ENCODE data around the gene TEX29. TPM values are rescaled to one million over a fixed set of nuclear protein-coding genes. Genes with fewer than 3 reads are reported as not detected.
A peak's percentile ranks its signal among the peaks of the same experiment; 100 is the strongest.

TEX29 gene
- under 1 TPM in 7 of 10 donors, not detected in 3; 0.27 to 0.58 (median 0.34) TPM for polyA plus RNA-seq (ENCODE audit: insufficient read length in 10 of 10)
- long read RNA-seq, donor 1 = 0 reads
- long read RNA-seq, donor 2 = 0 reads
- long read RNA-seq, donor 3 = 0 reads
- long read RNA-seq, donor 4 = 0 reads
- long read RNA-seq, donor 5 = 0 reads
- long read RNA-seq, donor 6 = 0 reads
- long read RNA-seq, donor 7 = 0 reads
- long read RNA-seq, donor 8 = 0 reads
- long read RNA-seq, donor 9 = 0 reads

DNA sequence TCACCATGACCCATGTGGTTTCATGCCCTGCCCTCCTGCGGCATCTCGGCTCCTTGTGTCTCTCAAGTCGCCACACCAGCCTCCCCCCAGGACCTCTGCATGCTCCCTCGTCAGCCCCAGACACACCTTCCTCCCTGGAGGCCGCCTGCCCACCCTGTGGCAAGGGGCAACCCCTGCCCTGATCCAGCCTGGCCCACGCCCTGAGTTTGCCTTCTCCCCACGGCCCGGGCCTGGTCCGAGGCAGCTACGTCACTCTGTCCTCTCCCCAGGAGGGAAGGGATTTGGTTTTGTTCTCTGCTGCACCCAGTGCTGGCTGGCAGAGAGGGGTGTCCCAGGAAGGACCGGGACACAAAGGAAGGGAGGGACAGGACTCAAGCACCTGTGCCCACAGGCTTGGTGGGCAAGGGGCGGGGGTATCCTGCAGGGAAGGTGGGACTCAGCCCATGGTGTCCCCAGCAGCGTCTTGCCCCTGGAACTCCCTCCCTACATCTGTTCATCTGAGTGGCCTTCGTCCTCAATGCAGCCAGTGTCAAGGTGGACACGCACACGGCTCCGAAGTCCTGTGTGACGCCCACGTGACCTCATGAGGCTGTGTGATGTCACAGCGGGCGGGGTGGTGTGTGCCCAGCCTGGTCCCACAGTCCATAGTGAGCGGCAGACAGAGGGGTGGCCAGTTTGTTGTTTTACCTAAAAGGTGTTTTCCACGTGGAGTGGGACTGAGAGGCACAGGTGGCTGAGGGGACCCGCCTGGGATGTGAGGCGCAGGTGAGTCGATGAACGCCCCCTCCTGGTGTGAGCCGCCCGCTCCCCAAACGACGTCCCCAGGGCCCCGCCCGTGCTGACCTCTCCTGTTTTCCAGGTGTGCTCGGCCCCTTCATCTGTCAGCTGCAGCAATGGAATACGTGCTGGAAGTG is at the start of gene TEX29:
TEX29 (plus strand) TSS at position 645 of the 914 bp plus-strand sequence; CDS start at position 894, 249 bp downstream.
- no peak for DNase-seq

DNA sequence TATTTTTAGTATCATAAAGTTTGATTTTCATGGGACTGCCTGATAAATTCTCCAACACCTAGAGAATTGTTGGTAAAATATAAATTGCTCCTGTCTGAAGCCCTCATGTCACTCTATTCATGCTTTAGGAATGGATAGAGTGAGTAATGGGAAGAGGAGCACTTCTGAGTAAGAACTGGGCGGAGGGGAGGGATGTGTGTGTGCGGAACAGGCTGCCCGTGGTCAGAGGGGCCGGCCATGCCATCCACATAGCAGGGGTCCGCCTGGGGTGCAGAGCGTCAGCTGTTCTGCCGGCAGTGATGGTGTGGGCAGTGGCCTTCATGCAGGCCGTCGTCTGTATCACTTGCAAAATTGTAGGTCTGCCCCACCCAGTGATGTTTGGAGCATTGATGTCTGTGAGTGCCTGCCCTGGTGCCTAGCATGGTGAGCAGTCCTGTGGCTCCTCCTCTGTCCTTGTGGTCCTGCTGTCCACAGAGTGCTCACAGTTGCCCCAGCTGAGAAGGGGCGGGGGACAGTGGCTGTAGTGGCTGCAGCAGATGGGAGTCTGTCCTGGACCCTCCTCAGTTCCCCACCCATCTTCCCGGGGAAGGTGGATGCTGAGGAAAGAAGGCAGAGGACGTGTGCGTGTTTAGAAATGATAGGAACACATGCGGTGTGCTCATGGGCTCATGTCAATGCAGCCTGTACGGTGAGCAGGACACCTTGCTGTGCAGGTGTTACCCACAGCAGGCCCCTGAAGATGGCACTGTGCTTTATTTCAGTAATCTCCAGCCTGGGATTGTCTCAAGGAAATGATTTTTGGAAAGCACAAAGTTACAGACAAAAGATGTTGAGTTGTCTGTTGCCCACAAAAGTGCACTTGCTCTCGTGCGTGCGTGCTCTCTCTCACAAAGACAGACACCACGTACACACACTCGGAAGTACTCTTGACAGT is 49.4 kb upstream of the TEX29 start:
- no peak for DNase-seq

DNA sequence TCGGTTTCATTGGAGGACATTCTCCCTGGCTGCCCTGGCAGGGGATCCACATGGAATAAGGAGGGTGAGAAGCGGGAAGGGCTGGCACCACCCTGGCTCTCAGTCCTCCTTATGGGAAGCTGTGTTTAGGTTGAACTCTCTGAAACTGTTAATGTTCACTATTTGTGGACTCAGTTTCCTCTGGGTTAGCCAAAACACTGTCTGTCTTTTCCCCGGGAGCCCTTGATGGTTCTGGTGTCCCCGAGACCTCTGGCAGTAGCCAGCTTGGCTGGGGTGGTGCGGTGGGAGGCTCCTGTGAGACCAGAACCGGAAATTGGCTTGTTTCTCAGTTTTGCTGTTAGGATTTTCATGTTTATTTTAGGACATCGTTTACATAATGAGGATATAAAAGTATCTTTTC is 48.3 kb upstream of the TEX29 start:
- no peak for DNase-seq

DNA sequence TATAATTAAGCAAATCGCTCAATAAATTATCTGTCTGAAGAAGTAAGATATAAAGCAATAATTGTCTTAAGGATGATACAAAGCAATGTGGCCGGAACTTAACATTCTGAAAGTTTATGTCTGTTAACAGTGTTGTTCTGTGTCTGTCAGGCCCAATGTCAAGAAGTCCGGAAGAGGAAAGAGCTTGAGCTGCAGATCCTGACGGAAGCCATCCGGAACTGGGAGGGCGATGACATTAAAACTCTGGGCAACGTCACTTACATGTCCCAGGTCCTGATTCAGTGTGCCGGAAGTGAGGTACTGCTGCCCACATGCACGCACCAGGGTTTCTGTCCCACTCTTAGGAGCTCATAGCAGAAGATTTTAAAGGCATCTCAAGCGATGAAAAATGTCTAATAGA is 45.1 kb upstream of the TEX29 start:
- DNase-seq = no peak

DNA sequence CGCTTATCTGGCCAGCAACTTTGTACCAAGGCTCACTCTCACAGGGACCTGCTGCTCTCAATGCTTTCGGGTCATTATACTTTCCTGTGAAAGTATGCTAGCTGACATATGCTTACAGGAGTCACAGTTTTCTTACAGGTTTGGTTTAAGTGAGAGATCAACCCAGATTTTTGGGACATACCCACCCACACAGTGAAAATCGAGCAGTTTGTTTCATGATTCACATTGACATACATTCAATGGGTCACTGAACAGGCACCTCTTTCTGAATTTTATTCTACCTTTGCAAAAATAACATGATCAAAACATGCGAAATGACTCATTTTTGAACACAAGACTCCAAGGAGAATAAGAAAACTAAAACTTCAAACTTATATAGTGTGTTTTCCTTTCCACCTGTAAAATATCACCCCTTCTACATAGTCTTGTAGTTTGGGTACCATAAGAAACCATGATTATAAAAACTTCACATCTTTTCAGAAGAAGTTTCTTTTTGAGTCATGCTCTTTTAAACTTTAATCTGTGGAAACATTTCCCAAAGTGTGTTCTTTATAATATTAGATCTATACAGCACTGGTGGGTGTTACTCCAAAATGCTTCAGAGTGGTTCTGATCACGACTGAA is 44.3 kb upstream of the TEX29 start:
- DNase-seq = no peak

DNA sequence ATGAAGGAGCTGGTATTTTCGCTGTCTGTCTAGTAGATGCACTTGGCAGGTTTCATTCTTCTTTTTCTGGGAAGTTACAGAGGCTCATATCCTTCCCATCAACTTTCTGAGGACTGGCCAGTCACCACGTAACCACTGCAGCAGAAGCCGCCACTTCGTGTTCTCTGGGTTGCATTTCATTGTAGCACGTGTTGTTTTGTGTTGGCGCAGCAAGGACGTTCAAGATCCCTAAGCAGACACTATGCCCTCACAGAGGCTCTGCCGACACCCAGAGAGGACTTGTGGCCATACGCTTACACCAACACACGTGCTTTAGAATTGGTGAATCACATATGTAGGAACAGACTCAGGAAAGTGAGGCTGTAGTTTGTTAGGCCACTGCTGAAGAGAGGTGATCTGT is 42.2 kb upstream of the TEX29 start:
- peak in 1 of 3 donors; percentile 18 for DNase-seq

DNA sequence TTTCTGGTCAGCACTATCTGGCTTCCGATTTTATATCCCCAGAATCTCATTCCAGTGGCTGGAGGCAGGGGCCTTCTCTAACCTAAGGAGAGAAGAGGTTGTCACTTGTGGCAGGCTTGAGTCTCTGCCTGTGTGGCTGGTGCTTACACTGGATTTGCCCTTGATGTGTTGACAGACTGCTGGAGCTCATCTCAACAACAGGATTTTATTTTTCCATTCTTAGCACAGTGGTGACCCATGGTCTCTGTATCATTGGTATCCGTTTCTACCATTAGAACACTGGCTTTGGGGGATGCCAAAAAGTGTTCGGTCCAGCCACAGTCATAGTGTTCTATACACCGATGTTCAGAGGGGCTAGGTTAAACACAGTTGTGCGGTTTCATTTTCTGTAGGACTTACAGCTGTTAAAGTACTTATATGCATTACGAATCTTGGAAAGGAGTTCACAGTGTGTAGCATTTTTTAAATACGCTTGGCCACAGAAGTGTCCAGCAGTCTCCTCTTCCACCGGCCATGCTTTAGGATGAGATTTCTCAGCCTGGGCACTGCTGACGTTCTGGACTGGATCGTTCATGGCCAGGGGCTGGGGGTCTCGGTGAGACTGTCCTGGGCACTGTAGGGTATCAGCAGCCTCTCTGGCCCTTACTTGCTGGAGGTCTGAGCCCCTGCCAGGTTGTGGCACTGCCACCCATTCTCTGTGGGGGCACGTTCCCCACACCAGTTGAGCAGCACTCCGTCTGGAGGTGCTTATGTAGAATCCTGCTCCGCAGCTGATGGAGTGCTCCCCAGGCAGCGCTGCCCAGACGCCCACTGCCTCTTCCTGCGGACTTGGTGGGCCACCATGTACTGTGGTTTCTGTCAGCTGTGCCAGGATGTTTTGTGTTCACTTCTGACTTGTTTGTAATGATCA is 41.4 kb upstream of the TEX29 start:
- peak in 1 of 3 donors; percentile 61 for DNase-seq

DNA sequence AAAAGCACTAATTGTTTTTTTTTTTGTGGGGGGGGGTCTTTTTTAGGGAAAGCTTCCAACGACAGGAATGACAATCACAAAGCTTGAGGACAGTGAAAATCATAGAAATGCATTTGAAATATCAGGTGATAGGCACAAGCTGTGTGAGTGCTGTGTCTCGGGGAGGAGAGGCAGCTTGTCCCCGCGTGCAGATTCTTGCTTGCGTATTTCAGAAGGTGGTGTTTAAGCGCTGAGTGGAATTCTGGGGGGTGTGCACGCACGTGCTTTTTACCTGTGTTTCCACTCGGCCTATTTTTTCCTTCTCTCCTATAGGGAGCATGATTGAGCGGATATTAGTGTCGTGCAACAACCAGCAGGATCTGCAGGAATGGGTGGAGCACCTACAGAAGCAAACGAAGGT is 40.2 kb upstream of the TEX29 start:
- DNase-seq = no peak

DNA sequence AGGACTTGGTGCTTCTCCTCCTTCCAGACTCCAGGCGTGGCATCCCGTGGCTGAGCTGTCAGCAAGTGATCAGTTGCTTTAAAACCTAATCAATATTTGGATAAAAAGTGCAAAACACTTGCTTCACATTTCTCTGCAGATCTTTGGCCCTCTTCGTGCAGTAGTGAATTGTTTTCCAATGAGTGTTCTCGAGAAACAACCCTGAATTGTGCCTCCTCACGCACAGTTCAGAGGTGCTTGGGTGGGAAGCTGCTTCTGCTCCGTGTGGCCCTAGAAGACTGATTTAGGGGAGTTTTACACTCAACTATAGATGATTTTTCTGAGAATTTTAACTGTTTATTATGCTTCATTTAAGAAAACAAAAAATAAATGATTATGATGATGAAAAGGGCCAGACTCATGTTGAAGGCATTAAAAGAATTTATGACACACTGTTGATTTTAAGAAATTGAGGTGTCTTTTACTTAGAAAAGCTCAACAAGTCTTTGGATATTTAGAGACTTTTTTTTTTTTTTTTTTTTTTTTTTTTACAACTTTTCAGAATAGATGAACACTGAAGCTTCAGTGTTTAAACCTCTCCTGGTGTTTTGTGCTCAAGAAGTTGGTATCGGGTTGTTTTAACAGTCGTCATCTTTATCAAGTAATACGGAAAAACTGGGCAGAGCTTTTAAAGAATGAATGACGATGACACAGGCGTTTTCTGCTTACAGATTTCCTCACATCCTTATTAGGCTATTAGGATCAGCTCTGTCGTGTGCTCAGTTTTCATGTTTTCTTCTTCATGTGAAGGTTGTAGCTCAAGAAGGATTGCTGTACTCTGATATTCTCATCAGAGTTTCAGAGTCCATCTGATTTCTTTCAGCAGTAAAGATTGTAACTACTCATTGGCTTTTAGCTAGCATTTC is 39.5 kb upstream of the TEX29 start:
- DNase-seq = no peak

DNA sequence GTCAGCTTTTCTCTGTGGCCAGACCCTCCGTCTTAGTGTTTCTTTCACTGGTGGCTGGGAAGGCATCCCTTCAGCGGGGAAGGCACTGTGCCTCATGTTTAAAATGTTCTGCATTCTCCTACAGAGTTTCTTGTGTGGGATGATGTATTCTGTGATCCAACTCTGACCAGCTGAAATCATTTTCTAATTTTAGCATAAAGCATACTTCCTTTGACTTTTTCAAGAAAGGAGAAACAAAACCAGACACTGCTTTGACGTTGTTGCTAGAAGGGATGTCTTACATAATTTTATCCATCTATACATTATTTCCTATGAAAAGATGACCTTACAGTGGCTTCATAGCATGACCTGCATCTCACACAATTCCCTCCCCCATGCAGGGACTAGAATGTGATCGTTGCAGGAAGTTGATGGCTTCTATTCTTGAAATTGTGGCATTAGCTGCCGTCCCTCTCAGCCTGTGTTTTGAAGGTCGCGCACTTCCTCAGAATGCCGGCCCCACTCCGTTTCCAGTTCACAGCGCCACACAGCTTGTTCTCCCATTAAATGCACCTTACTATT is 38.6 kb upstream of the TEX29 start:
- peak in 2 of 3 donors; percentile 33 to 67 for DNase-seq

DNA sequence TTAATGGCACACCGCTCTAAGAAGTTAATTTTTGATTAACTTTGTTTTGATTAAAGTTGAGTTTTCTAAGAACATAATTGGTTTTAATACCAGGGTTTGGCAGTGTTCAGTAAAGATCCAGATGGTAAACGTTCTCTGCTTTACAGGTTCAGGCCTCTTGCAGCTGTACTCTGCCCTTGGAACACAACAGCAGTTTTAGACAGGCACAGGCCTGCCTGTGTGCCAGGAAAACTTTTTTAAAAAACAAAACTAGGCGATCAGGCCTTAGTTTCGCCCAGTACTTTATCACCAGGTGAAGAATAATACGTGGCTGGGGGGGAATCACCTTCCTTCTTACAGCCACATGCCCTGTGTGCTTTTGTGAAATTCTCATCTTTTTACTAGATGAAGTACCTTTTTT is 38.0 kb upstream of the TEX29 start:
- DNase-seq = peak in 1 of 3 donors; percentile 15

DNA sequence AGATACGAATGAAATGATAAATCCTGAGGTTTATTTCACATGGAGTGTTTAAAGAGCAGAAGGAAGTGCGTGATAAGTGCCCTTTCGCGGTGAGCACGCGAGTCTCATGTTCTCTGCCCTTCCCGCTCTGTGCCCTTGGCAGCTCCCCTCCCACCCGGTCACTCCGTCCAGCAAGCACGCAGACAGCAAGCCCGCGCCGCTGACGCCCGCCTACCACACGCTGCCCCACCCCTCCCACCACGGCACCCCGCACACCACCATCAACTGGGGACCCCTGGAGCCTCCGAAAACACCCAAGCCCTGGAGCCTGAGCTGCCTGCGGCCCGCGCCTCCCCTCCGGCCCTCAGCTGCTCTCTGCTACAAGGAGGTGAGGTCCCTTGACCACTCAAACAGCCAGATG is 37.4 kb upstream of the TEX29 start:
- no peak for DNase-seq

DNA sequence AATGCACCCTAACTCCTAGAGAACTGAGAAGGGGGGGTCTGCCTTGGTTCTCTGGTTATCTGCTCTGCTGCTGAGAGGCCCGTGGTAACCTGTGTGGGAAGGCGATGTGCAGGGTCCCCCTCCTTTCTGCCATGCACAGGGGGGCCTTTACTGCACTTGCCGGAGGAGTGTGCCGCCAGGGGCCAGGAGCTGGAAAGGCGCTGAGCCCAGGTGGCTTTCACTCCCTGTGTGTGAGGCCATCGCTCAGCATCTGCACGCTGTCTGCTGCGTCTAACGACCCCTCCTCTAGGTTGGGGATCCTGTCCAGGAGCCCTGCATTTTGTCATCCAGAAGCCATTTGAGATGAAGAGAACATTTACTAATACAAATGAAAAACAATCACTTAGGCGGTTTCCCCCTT is 37.0 kb upstream of the TEX29 start:
- DNase-seq = no peak

DNA sequence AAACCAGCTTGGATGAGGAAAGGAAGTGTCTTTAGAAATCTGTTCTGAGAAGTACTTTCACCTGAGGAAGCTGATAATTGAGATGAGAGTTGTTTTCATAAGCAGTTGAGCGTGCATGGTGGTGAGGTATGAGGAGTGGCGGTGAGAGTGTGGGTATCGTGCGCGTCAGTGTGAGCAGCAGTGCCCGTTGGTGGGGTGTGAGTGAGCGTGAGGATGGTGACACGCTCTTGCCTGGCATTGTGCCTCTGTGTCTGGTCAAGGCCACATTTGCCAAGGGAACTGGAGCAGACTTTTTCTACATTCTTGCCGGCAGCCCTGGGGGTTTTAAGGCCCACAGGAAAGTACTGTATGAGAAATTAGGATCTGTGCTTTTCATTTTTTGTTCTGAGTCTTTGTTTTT is 36.5 kb upstream of the TEX29 start:
- DNase-seq = no peak

DNA sequence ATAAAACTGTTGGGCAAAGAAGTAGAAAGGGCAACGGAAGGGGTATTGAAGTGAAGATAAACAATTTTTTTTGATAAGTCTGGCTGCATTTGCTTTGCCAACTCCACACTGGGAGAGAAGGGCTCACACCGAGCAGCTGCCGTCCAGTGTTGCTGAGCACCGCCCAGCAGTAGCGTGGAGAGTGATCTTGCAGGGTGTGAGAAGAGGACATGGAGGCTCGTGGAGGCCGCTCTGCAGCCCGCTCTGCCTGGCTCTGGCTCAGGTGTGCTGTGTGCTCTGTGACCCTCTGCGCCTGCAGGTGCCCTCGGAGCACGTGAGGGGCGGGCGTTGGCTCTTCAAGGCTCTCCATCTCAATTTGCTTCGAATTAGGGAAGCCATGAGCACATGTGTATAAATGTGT is 35.9 kb upstream of the TEX29 start:
- no peak for DNase-seq

DNA sequence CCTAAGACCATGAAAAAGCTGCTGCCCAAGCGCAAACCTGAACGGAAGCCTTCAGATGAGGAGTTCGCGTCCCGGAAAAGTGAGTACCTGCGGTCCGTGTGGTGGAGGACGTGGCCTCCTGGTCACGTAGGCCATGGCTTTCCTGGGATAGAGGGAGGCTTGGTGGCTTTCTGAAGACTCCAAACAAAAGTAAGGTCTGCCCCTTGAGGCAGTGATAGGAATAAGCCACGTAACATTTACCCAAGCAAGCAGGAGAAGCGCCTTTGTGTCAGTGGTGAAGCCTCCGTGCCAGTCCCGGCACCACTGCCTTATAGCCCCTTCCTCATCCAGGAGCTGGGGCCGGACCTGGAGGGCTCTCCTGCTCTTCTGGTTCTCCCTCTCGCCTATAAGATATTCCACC is 34.3 kb upstream of the TEX29 start:
- DNase-seq = no peak

DNA sequence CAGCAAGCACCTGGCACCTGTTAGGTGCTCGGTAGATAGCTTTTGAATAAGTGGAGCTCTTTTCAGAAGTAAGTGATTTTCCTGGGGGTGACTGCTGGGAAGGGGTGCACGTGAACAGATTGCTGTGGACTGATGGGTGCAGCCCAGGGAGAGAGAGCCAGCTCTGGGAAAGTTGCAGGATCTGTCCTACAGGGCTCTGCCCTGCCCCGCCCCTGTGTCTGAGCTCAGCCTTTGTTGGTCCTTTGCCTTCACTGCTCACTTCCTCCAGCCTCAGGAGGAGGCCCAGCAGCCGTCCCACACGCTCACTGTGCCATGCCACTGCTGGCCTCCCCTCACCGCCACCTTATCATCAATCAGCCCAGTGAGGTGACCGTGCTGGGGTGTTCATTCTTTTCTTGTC is 33.7 kb upstream of the TEX29 start:
- DNase-seq = no peak

DNA sequence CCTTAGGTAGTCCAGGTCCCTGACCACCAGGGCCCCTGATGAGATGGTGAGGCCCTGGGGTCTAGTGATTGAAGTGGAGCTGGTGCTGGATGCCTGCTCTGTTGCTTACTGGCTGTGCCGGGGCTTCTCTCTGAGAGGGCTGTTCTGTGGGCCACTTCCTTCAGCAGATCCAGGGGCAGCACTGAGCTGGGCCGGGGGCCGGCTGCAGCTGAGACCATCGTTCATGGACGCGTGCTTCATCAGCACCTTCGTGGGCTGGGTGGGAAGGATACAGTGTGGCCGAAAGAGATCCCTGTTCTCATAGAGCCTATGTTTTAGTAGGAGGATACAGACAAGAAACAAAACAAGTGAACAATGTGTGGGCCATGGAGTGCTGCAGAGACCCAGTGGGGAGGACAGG is 33.2 kb upstream of the TEX29 start:
- no peak for DNase-seq

DNA sequence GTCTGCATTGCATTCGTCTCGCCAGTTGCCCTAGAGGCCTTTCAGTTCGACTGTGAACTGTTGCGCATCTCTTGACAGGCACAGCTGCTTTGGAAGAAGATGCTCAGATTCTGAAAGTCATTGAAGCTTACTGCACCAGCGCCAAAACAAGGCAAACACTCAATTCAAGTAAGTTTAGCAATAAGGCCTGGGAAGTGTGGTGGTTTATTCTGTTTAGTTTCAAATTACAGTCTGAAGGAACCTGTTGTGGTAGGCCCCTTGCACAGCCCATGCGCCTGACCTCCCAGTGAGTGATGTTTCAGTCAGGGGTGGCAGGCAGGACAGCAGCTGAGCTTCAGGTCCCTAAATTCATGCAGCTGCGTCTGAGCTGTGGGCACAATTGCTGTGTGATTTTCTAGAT is 32.2 kb upstream of the TEX29 start:
- no peak for DNase-seq

All from muscle of back (tissue), 13 donors.